Loucy (cell line): ENCODE measurements around the gene LEMD1.
"Not testable (repeated sequence)": the region's sequence is repeated elsewhere in the genome, so short reads cannot be mapped to it uniquely, and the experiment has no call there.

ENCODE experiments used
- H2AFZ ChIP-seq: fragments of 200-600 bp; sonication (generic); 2 replicates; pipeline ENCODE4 v1.6.0; 2016; ENCODE audit warnings: antibody characterized with exemption, mild to moderate bottlenecking, low read length, moderate library complexity
- H3F3A ChIP-seq: fragments of 200-600 bp; 2 replicates; pipeline ENCODE4 v1.6.0; 2016; ENCODE audit warnings: antibody characterized with exemption, low read depth, mild to moderate bottlenecking
- H3K27me3 ChIP-seq: fragments of 200-600 bp; sonication (generic); 2 replicates; pipeline ENCODE4 v1.6.1; 2014; ENCODE audit warnings: low read length, mild to moderate bottlenecking; ENCODE audit not compliant: insufficient read depth, poor library complexity, severe bottlenecking
- H3K36me3 ChIP-seq: fragments of 200-600 bp; sonication (generic); 2 replicates; pipeline ENCODE4 v1.6.1; 2016; ENCODE audit warnings: low read length; ENCODE audit not compliant: insufficient read depth
- H3K4me1 ChIP-seq: fragments of 200-600 bp; sonication (generic); 2 replicates; pipeline ENCODE4 v1.5.1; 2014; ENCODE audit warnings: low read length, mild to moderate bottlenecking; ENCODE audit not compliant: insufficient read depth, poor library complexity, severe bottlenecking
- H3K4me2 ChIP-seq: fragments of 200-600 bp; sonication (generic); 2 replicates; pipeline ENCODE4 v1.6.0; 2014; ENCODE audit warnings: antibody characterized with exemption, low read length, low read depth, mild to moderate bottlenecking; ENCODE audit not compliant: poor library complexity, severe bottlenecking
- H3K4me3 ChIP-seq: fragments of 200-600 bp; sonication (generic); 2 replicates; pipeline ENCODE4 v1.5.1; 2014; ENCODE audit warnings: low read length, mild to moderate bottlenecking, mixed read lengths; ENCODE audit not compliant: poor library complexity, severe bottlenecking
- H3K79me2 ChIP-seq: fragments of 200-600 bp; sonication (generic); 2 replicates; pipeline ENCODE4 v1.6.1; 2014; ENCODE audit warnings: low read length; ENCODE audit not compliant: insufficient read depth
- H3K9ac ChIP-seq: fragments of 200-600 bp; sonication (generic); 2 replicates; pipeline ENCODE4 v1.6.0; 2014; ENCODE audit warnings: mild to moderate bottlenecking, low read depth, low read length, moderate library complexity; ENCODE audit not compliant: poor library complexity, severe bottlenecking
- H3K9me2 ChIP-seq: fragments of 200-600 bp; sonication (generic); replicated peaks from 2 replicates; pipeline ENCODE4 v1.6.1; 2016; ENCODE audit warnings: low read depth, low read length, mixed read lengths
- H3K9me3 ChIP-seq: fragments of 200-600 bp; sonication (generic); 2 replicates; pipeline ENCODE4 v1.6.1; 2014; ENCODE audit warnings: mild to moderate bottlenecking, antibody characterized with exemption, low read length, low read depth; ENCODE audit not compliant: insufficient read depth
- H4K20me1 ChIP-seq: fragments of 200-600 bp; sonication (generic); 2 replicates; pipeline ENCODE4 v1.6.0; 2014; ENCODE audit warnings: antibody characterized with exemption, low read length, mild to moderate bottlenecking; ENCODE audit not compliant: insufficient read depth, poor library complexity, severe bottlenecking
- EZH2phosphoT487 ChIP-seq: fragments of 200-600 bp; IDR thresholded peaks from 2 replicates; pipeline ENCODE4 v1.6.1; 2018; ENCODE audit warnings: antibody characterized with exemption, mild to moderate bottlenecking, moderate library complexity, borderline replicate concordance
- TF ChIP-seq, protein P1 (sequence below): fragments of 200-600 bp; sonication (generic); conservative IDR thresholded peaks from 2 replicates; pipeline ENCODE4 v1.5.1; 2014; ENCODE audit warnings: mild to moderate bottlenecking, antibody characterized with exemption, low read length

The LEMD1 gene

DNA sequence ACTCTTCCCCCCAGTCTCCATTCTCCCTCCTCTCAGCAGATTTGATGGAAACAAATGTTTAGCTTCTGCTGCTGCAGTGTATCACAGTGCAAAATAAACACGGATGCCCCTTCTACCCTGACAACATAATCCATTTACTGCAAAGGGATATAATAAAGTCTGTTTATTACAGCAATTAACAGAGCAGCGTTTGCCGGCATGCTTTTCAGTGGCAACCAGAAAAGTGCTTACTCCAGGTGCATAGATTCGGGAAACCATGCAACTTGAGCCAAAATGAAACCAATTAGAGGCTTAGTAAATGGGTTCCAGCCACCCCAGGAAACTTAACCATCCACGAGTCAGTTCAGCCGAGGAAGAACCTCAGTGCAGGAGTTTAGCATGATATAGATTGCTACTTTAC, 12.9 kb upstream of the LEMD1 start:
- no peaks in the 10 kb centered on the region for H3K9me3 ChIP-seq
- no peaks in the 10 kb centered on the region for H4K20me1 ChIP-seq
- no peak overlapping the region for H3K4me2 ChIP-seq
- TF ChIP-seq, protein P1, sequence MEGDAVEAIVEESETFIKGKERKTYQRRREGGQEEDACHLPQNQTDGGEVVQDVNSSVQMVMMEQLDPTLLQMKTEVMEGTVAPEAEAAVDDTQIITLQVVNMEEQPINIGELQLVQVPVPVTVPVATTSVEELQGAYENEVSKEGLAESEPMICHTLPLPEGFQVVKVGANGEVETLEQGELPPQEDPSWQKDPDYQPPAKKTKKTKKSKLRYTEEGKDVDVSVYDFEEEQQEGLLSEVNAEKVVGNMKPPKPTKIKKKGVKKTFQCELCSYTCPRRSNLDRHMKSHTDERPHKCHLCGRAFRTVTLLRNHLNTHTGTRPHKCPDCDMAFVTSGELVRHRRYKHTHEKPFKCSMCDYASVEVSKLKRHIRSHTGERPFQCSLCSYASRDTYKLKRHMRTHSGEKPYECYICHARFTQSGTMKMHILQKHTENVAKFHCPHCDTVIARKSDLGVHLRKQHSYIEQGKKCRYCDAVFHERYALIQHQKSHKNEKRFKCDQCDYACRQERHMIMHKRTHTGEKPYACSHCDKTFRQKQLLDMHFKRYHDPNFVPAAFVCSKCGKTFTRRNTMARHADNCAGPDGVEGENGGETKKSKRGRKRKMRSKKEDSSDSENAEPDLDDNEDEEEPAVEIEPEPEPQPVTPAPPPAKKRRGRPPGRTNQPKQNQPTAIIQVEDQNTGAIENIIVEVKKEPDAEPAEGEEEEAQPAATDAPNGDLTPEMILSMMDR, result no peak
- TF ChIP-seq EZH2phosphoT487, result no peak
- H3K79me2 ChIP-seq, result no peaks in the 10 kb centered on the region
- H3K9ac ChIP-seq, result no peak overlapping the region
- no peaks in the 10 kb centered on the region for H3K36me3 ChIP-seq
- no peaks in the 10 kb centered on the region for H3K27me3 ChIP-seq
- no peak overlapping the region for H2AFZ ChIP-seq
- no peaks in the 10 kb centered on the region for H3K9me2 ChIP-seq
- H3F3A ChIP-seq, result no peaks in the 10 kb centered on the region
- peaks cover 5% of the 10 kb centered on the region for H3K4me1 ChIP-seq
- no peak overlapping the region for H3K4me3 ChIP-seq

DNA sequence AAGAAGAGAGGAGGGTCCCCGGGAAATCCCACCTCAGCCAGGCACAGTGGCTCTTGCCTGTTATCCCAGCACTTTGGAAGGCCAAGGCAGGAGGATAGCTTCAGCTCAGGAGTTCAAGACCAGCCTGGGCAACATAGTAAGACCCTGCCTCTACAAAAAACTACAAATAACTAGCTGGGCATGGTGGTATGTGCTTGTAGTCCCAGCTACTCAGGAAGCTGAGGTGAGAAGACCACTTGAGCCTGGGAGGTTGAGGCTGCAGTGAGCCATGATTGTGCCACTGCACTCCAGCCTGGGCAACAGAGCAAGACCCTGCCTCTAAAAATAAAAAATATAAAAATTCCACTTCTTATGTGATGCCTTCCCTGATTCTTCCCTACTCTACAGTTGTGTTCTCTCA, 10.8 kb upstream of the LEMD1 start:
- not testable (repeated sequence) for H3K79me2 ChIP-seq, H3K4me2 ChIP-seq, H4K20me1 ChIP-seq, H3K4me3 ChIP-seq, H3K27me3 ChIP-seq, H3K9me3 ChIP-seq, H3K4me1 ChIP-seq, H3F3A ChIP-seq, H3K9ac ChIP-seq, H3K9me2 ChIP-seq, H3K36me3 ChIP-seq, H2AFZ ChIP-seq

DNA sequence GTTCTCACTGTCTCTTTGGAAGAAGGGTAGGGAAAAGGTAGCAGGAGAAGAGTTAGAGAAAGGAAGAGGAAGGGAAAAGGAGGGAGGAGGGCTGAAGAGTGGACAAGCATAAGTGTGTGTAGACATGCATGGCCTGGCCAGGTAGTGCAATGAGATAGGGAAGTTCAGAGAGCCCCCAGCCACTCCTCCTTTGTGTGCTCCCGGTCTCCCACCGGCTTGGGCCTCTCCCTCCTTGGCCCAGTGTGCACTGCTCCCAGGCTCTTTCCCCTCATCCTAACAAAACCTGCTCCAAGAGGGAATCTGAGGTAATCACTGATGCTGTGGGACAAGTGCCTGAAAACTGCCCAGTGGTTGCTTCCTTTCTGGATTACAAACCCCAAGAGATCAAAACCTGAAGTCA, 10.3 kb upstream of the LEMD1 start:
- H3K36me3 ChIP-seq, result no peaks in the 10 kb centered on the region
- no peak overlapping the region for H3K9ac ChIP-seq
- H3F3A ChIP-seq, result no peaks in the 10 kb centered on the region
- H3K4me2 ChIP-seq, result no peak overlapping the region
- H3K79me2 ChIP-seq, result no peaks in the 10 kb centered on the region
- no peaks in the 10 kb centered on the region for H4K20me1 ChIP-seq
- no peaks in the 10 kb centered on the region for H3K9me3 ChIP-seq
- H3K9me2 ChIP-seq, result no peaks in the 10 kb centered on the region
- no peak for TF ChIP-seq EZH2phosphoT487
- TF ChIP-seq, protein P1, result no peak
- no peaks in the 10 kb centered on the region for H3K4me1 ChIP-seq
- H2AFZ ChIP-seq, result no peak overlapping the region
- no peak overlapping the region for H3K4me3 ChIP-seq
- H3K27me3 ChIP-seq, result no peaks in the 10 kb centered on the region

DNA sequence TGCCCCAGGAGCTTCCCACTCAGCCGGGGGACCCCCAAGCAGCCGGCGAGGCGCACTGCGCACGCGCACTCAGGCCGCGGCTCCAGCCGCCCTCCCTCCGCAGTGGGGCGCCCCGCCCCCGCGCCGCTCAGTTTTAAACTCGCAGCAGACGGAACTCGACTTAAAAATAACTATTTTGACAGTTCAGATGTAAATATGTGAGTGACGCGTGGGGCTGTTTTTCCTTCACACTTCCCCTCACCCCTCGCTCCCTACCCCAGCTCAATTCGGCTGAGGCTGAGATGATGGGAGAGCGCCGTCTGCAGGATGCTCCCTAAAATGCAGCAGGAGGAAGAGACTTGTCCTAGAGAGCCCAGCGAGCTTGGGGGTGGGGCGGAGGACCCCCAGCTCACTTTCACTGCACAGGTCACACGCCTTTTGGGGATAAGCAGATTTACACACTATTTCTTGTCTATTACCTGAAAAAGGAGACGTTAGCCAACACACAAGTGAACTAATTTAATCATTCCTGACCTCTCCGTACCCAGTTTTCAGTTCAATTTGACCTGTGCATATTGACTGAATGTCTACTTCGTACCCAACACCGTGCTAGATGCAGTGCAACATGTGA, 8.9 kb upstream of the LEMD1 start:
- Histone ChIP-seq H3K36me3 (no peaks in the 10 kb centered on the region), H3K9ac (no peak overlapping the region), H3K27me3 (no peaks in the 10 kb centered on the region), H3K9me2 (no peaks in the 10 kb centered on the region), H3F3A (no peaks in the 10 kb centered on the region), H3K4me2 (no peak overlapping the region), H3K9me3 (no peaks in the 10 kb centered on the region), H4K20me1 (no peaks in the 10 kb centered on the region), H3K79me2 (no peaks in the 10 kb centered on the region), H3K4me3 (no peak overlapping the region), H2AFZ (no peak overlapping the region), H3K4me1 (no peaks in the 10 kb centered on the region)
- TF ChIP-seq, protein P1, result peak; percentile 42
- no peak for TF ChIP-seq EZH2phosphoT487
